Measurements from ENCODE around the gene C1orf53.
"Not testable (repeated sequence)": the region's sequence is repeated elsewhere in the genome, so short reads cannot be mapped to it uniquely, and the experiment has no call there.

Gene C1orf53

DNA sequence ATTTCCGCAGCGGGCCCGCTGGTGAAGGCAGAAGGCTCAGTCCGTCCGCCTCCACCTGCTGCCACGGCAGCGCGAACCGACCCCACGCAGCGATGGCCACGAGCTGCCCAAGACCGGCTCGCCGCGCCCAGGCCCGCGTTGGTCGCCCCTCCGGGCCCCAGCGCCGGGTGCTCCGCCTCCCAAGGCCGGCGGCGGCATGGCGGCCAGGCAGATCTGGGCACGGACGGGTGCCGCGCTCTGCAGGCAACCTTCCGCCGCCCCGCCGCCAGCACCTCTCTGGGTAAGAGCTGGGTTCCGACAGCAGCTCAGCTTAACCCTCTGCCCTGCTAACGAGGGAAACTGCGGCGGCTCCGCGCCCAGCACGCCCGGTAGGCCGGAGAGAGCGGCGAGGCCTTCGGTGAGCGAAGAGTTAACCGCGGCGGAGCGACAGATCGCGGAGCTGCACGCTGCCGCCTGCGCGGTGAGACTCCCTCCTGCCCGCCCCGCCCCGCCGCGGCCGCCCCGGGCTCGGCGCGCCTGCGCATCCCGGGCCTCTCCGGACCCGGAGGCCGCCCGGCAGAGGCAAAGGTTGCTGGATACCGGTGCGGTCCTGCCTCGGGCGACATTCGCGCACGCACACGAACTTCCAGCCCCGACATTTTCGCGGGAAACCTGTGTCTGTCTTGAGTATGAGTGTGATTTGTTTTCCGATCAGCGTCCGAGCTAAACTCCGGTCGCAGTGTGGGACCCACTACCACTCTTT, at the start of gene C1orf53:
C1orf53 (plus strand) TSS at position 177 of the 742 bp plus-strand sequence; CDS start at position 197, 20 bp downstream.
- peak in 13 of 14 donors; percentile 51 to 91 (median 84) for DNase-seq

- not testable (repeated sequence) for DNase-seq
These were observed 46.7 kb upstream of the C1orf53 start for GRCh38 chr1:197855751-197856150.

DNA sequence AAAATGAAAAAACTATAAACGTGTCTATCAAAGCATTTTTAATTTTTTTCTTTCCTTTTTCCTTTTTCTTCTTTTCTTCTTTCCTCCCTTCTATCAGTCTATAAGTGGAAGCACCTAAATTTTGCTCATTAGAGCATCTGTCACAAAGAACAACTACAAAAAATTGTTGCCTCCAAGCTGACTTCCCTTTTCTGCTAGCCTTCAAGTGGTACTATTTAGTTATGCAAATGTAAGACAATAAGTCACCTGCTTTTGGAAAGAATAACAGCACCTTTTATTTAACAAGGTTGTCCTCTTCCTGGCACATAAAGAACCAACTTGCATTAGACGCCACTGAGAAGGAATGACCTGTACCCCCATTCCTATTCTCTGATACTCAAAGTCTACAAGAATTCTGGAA, 45.0 kb upstream of the C1orf53 start:
- no peak for DNase-seq

- DNase-seq, result no peak
These were observed 43.4 kb upstream of the C1orf53 start for GRCh38 chr1:197859024-197859423.

DNA sequence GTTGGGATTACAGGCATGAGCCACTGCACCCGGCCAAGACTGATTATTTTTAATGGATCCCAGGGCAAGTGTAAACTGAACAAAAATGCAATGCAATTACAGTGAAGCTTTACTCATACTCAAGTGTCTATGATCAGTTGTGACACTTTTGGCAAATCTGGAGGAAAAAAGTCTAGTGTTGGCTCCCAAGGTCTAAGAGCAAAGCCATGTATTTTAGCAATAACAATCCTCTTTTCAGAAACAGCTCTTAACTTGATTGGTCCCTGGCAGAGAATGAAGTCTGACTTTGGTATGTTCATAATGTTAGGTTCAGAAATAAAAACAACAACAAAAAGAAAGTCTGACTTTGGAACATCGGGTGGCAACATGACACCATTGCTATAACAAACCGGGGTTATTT, 40.2 kb upstream of the C1orf53 start:
- DNase-seq, result no peak

- DNase-seq, result no peak
These were observed 39.8 kb upstream of the C1orf53 start for GRCh38 chr1:197862671-197863070.

DNA sequence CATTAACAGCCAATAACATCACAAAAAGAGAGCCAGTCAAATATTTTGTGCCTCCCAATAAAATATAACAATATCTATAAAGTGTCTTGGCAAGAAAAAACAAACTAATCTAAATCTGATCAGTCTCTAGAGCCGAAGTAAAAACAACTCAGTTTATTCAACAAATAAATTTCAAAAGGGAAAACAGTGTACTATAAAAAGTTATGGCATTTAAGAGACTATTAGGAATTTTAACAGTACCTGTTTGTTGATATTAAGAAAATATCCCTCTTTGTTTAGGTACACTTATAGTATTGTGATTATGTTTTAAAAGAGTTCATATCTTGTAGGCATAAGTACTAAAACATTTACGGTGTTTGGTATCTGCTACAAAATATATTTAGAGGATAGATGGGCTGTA, 36.6 kb upstream of the C1orf53 start:
- DNase-seq, result no peak

GRCh38 chr1:197868751-197869489, 33.5 kb upstream of the C1orf53 start:
- DNase-seq, result no peak

- no peak for DNase-seq
These were observed 32.8 kb upstream of the C1orf53 start for GRCh38 chr1:197869490-197870077.

GRCh38 chr1:197876894-197877293, 25.5 kb upstream of the C1orf53 start:
- no peak for DNase-seq

GRCh38 chr1:197880385-197880784, 22.0 kb upstream of the C1orf53 start:
- DNase-seq, result not testable (repeated sequence)

DNA sequence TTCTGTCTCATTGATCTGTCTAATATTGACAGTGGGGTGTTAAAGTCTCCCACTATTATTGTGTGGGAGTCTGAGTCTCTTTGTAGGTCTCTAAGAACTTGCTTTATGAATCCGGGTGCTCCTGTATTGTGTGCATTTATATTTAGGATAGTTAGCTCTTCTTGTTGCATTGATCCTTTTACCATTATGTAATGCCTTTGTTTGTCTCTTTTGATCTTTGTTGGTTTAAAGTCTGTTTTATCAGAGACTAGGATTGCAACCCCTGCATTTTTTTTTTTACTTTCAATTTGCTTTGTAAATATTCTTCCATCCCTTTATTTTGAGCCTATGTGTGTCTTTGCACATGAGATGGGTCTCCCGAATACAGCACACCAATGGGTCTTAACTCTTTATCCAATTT, 20.2 kb upstream of the C1orf53 start:
- DNase-seq, result not testable (repeated sequence)

- no peak for DNase-seq
These were observed 18.3 kb upstream of the C1orf53 start for GRCh38 chr1:197884173-197884572.

GRCh38 chr1:197890936-197891335, 11.5 kb upstream of the C1orf53 start:
- no peak for DNase-seq

GRCh38 chr1:197892684-197893083, 9.7 kb upstream of the C1orf53 start:
- DNase-seq, result no peak

GRCh38 chr1:197896301-197896700, 6.1 kb upstream of the C1orf53 start:
- no peak for DNase-seq

- DNase-seq, result no peak
These were observed 3.4 kb upstream of the C1orf53 start for GRCh38 chr1:197899037-197899436.

- peak in 1 of 14 donors; percentile 60 for DNase-seq
These were observed 338 bp upstream of the C1orf53 start for GRCh38 chr1:197902131-197902453.

DNA sequence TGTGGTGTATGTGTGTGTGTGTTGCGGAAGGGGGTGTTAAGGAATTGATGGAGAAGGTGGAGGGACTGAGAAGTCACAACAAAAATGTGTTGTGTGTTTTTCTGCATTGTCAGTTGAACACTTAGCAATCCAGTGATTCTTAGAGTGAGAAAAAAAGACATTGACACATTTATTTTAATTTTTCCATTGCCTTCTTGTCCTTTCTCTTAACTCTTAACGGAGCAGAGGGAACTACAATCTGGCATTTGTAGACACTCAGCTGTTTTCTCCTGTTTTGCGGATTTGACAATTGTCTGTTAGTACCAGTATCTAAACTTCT, 725 bp downstream of the C1orf53 start:
- DNase-seq, result peak in 1 of 14 donors; percentile 31

GRCh38 chr1:197904126-197904787, 1.8 kb downstream of the C1orf53 start:
- no peak for DNase-seq

GRCh38 chr1:197905699-197906351, 3.4 kb downstream of the C1orf53 start:
- DNase-seq, result no peak

DNA sequence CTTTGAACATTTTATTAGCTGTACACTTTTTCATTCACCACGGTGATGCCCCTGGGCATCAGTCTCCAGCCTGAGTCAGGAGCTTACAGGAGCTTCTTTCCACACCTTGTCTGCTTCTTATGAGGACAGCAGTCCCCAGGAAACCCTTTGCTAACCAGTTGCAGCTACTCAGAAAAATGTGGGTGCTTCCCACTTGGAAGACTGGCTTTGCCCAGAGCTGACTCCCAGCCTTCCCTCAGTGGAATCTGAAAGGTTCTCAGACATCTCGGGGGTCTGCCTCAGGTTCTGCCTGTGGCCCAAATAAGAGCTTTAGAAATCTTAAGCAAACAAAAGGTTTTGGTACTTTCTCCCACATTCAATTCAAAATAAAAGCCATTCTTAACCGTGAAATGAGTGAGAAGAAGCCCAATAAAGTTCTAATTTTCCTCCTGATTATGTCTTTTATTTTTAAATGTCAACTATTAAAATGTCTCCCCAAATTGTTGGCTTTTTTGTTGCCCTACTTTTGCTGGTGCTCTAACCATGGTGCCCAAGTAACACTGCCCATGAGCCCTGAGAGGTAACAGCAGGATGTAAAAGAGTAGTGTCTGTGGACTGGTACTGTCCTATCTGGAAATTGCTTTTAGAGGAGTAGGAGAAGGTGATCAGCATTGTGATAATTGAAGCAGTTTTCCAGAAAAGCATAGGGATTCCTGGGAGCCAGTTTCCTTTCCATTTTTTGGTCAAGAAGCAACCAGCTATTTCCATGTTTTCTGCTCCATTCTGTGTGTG, 5.6 kb downstream of the C1orf53 start:
- no peak for DNase-seq
